ENCODE measurements around the gene KANK4.
"Not testable (repeated sequence)": the region's sequence is repeated elsewhere in the genome, so short reads cannot be mapped to it uniquely, and the experiment has no call there.

KANK4 gene

DNA sequence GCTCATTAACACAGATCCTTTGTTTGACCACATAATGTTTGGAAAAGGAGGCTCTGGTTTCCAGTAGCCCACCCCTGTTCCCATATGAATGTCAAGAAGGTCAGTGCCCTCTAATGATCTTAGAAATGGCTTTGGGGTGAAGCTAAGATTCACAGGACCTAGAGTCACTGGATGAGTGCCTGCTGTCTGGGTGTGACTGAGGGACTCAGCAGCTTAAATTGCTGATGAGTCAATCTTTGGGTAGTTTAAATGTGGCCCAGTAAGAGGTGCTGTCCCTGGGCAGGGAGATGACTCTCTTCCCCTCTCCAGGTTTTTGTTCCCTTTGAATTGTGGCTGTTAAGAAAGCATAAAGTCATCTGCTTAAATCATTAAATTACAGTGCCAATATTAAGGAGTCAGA lies 74.0 kb downstream of the KANK4 start:
- Histone ChIP-seq H3K4me1 (ENCODE audit: low read depth, poor library complexity, severe bottlenecking) (peaks cover 5% of the 10 kb centered on the region), H4K20me1 (ENCODE audit: insufficient read depth) (no peaks in the 10 kb centered on the region), H3K79me2 (ENCODE audit: insufficient read depth, low read depth) (no peaks in the 10 kb centered on the region), H3K4me2 (no peak overlapping the region), H2AFZ (ENCODE audit: low read depth) (no peak overlapping the region), H3K27ac (no peak overlapping the region), H3K9ac (no peak overlapping the region), H3K27me3 (ENCODE audit: insufficient read depth, low read depth) (no peaks in the 10 kb centered on the region), H3K4me3 (IDR thresholded peaks at IDR 0.05; ENCODE audit: insufficient read depth, low read depth, low read length) (no peak overlapping the region), H3K36me3 (ENCODE audit: insufficient read depth) (no peaks in the 10 kb centered on the region)
- TF ChIP-seq, protein P1, sequence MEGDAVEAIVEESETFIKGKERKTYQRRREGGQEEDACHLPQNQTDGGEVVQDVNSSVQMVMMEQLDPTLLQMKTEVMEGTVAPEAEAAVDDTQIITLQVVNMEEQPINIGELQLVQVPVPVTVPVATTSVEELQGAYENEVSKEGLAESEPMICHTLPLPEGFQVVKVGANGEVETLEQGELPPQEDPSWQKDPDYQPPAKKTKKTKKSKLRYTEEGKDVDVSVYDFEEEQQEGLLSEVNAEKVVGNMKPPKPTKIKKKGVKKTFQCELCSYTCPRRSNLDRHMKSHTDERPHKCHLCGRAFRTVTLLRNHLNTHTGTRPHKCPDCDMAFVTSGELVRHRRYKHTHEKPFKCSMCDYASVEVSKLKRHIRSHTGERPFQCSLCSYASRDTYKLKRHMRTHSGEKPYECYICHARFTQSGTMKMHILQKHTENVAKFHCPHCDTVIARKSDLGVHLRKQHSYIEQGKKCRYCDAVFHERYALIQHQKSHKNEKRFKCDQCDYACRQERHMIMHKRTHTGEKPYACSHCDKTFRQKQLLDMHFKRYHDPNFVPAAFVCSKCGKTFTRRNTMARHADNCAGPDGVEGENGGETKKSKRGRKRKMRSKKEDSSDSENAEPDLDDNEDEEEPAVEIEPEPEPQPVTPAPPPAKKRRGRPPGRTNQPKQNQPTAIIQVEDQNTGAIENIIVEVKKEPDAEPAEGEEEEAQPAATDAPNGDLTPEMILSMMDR (conservative IDR thresholded peaks at IDR 0.05; ENCODE audit: low read depth, low read length): no peak

DNA sequence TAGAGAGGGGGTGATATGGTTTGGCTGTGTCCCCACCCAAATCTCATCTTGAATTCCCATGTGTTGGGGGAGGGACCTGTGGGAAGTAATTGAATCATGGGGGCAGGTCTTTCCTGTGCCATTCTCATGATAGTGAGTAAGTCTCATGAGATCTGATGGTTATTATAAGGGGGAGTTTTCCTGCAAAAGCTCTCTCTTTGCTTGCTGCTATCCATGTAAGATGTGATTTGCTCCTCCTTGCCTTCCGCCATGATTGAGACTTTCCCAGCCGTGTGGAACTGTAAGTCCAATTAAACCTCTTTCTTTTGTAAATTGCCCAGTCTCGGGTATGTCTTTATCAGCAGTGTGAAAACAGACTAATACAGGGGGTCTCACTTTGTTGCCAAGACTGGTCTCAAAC lies 74.9 kb downstream of the KANK4 start:
- not testable (repeated sequence) for H3K36me3 ChIP-seq (ENCODE audit: insufficient read depth); H3K4me3 ChIP-seq (IDR thresholded peaks at IDR 0.05; ENCODE audit: insufficient read depth, low read depth, low read length); H3K4me2 ChIP-seq; H3K4me1 ChIP-seq (ENCODE audit: low read depth, poor library complexity, severe bottlenecking); H2AFZ ChIP-seq (ENCODE audit: low read depth); H4K20me1 ChIP-seq (ENCODE audit: insufficient read depth); H3K27ac ChIP-seq; H3K27me3 ChIP-seq (ENCODE audit: insufficient read depth, low read depth); H3K79me2 ChIP-seq (ENCODE audit: insufficient read depth, low read depth); H3K9ac ChIP-seq

DNA sequence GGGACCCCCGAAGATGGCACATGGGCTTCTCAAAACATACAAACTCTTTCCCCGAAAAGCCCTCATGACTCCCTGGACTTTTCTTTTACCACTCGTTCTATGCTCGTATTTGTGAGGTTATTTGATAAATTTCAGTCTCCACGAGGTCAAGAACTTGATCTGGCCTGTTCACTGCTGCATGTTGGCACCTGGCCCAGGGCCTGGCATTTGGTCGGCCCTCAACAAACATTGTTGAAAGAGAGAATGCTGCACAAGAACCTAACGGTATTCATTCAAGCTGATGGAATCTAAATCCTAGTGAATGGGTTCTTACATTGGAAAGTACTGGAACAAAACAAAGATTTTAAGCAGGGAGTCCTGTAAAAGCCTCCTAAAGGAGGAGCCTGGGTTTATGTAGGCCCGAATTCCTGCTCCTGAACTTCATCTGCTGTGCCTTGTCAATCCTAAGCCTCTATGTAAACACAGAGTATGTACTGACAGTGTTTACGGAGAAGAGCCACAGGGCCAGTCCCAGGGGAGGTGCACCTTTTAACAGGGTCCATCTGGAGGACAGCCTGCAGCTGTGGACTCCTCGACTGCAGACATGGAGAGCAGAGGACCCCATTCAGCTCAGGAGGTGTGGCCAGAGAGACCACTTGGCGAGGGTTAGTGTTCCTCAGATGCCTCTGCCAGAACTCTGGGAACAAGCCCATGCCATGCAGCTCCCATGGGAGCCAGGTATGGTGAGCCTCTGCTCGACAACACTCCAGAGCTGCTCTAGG lies 77.7 kb downstream of the KANK4 start:
- Histone ChIP-seq H3K4me3 (IDR thresholded peaks at IDR 0.05; ENCODE audit: insufficient read depth, low read depth, low read length) (no peak overlapping the region), H3K4me2 (no peak overlapping the region)
- TF ChIP-seq, protein P1 (conservative IDR thresholded peaks at IDR 0.05; ENCODE audit: low read depth, low read length): no peak

DNA sequence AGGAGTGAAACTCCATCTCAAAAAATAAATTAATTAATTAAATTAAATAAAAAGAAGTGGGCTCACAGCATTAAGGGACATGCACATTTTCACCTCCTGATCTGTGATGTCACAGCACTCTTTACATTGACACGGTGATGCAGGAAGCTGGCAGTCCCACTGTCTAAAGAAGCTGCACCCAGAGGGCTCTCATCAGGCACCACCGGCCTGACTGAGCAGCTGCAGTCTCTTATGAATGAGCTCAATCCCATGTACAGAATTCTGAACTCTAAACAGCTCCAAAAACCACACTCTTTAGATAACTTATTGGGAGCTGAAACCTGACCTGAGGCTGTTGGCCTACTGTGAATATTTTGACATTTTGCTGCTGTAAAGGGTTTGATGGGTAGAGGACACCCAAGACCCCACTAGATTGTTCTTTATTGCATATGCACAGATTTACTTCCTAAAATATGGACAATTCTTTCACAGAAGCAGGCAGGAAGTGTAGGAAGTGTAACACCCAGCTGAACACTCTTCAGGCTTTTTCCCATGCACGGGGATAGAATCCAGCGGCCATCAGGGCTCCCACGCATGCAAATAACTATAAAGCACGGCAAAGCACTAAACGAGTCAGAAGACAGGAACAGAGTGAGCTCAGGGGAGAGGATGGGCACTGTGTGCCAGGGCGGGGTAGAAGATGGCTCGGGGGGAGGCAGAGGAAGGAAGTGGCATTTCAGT lies 78.4 kb downstream of the KANK4 start:
- H2AFZ ChIP-seq (ENCODE audit: low read depth): no peak overlapping the region
- no peak overlapping the region for H3K27ac ChIP-seq
- peaks cover 42% of the 10 kb centered on the region for H3K4me1 ChIP-seq (ENCODE audit: low read depth, poor library complexity, severe bottlenecking)
- TF ChIP-seq, protein P1 (conservative IDR thresholded peaks at IDR 0.05; ENCODE audit: low read depth, low read length): no peak
- no peaks in the 10 kb centered on the region for H4K20me1 ChIP-seq (ENCODE audit: insufficient read depth)
- no peak overlapping the region for H3K4me2 ChIP-seq
- H3K79me2 ChIP-seq (ENCODE audit: insufficient read depth, low read depth): no peaks in the 10 kb centered on the region
- no peak overlapping the region for H3K9ac ChIP-seq
- H3K4me3 ChIP-seq (IDR thresholded peaks at IDR 0.05; ENCODE audit: insufficient read depth, low read depth, low read length): no peak overlapping the region
- no peaks in the 10 kb centered on the region for H3K36me3 ChIP-seq (ENCODE audit: insufficient read depth)
- no peaks in the 10 kb centered on the region for H3K27me3 ChIP-seq (ENCODE audit: insufficient read depth, low read depth)

More for the DNA sequence above, 77.7 kb downstream of the KANK4 start:
- no peak overlapping the region for H2AFZ ChIP-seq (ENCODE audit: low read depth)
- H3K27me3 ChIP-seq (ENCODE audit: insufficient read depth, low read depth): no peaks in the 10 kb centered on the region
- H3K4me1 ChIP-seq (ENCODE audit: low read depth, poor library complexity, severe bottlenecking): peaks cover 34% of the 10 kb centered on the region
- H3K27ac ChIP-seq: no peak overlapping the region
- no peaks in the 10 kb centered on the region for H3K79me2 ChIP-seq (ENCODE audit: insufficient read depth, low read depth)
- H3K36me3 ChIP-seq (ENCODE audit: insufficient read depth): no peaks in the 10 kb centered on the region
- no peaks in the 10 kb centered on the region for H4K20me1 ChIP-seq (ENCODE audit: insufficient read depth)
- no peak overlapping the region for H3K9ac ChIP-seq

DNA sequence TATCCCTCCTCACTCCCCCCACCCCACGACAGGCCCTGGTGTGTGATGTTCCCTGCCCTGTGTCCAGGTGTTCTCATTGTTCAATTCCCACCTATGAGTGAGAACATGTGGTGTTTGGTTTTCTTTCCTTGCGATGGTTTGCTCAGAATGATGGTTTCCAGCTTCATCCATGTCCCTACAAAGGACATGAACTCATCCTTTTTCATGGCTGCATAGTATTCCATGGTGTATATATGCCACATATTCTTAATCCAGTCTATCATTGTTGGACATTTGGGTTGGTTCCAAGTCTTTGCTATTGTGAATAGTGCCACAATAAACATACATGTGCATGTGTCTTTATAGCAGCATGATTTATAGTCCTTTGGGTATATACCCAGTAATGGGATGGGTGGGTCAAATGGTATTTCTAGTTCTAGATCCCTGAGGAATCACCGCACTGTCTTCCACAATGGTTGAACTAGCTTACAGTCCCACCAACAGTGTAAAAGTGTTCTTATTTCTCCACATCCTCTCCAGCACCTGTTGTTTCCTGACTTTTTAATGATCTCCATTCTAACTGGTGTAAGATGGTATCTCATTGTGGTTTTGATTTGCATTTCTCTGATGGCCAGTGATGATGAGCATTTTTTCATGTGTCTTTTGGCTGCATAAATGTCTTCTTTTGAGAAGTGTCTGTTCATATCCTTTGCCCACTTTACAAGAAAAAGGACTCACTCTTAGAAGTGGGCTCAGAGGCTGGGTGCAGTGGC lies 79.4 kb downstream of the KANK4 start:
- H3K4me1 ChIP-seq (ENCODE audit: low read depth, poor library complexity, severe bottlenecking): peaks cover 51% of the 10 kb centered on the region
- H2AFZ ChIP-seq (ENCODE audit: low read depth); H3K4me2 ChIP-seq; H3K27me3 ChIP-seq (ENCODE audit: insufficient read depth, low read depth); H3K79me2 ChIP-seq (ENCODE audit: insufficient read depth, low read depth); H3K4me3 ChIP-seq (IDR thresholded peaks at IDR 0.05; ENCODE audit: insufficient read depth, low read depth, low read length); H3K36me3 ChIP-seq (ENCODE audit: insufficient read depth); H3K9ac ChIP-seq; H4K20me1 ChIP-seq (ENCODE audit: insufficient read depth); H3K27ac ChIP-seq: not testable (repeated sequence)

Measured in KMS-11 (cell line).